Stomach (tissue), 9 donors: ENCODE measurements around the gene RXRA. TPM values are rescaled to one million over a fixed set of nuclear protein-coding genes. Genes with fewer than 3 reads are reported as not detected.

ENCODE experiments used
- DNase-seq, 2 donors: peaks; one replicate each; pipeline versions ENCODE4 v3.0.0 to v3.0.0-alpha.2; 2013 to 2019
- H3K27ac ChIP-seq, 5 donors: fragments of 200-600 bp in 4 of 5; sonication (generic) in 4 of 5; one replicate each; pipeline ENCODE4 v1.5.1; 2013 to 2019; ENCODE audit warnings: mild to moderate bottlenecking in 1 of 5, moderate library complexity in 1 of 5
- H3K27me3 ChIP-seq, 3 donors: fragments of 200-600 bp; sonication (generic); one replicate each; pipeline ENCODE4 v1.5.1; 2017 to 2019; ENCODE audit warnings: mixed run types in 1 of 3
- H3K36me3 ChIP-seq, 4 donors: fragments of 200-600 bp; sonication (generic); 1 replicate in 3 of 4; 2 replicates in 1 of 4; pipeline ENCODE4 v1.5.1; 2016 to 2019
- H3K4me1 ChIP-seq, 4 donors: fragments of 200-600 bp; sonication (generic); one replicate each; pipeline ENCODE4 v1.5.1; 2016 to 2019
- H3K4me3 ChIP-seq, 4 donors: fragments of 200-600 bp; sonication (generic) in 3 of 4; one replicate each; pipeline ENCODE4 v1.5.1; 2016 to 2019; ENCODE audit warnings: mild to moderate bottlenecking in 1 of 4
- H3K9me3 ChIP-seq, 4 donors: fragments of 200-600 bp; sonication (generic); one replicate each; pipeline ENCODE4 v1.5.1; 2016 to 2019
- CTCF ChIP-seq, 7 experiments: fragments of 450-650 bp in 4 of 7; fragments of 200-600 bp in 3 of 7; sonication (generic) in 3 of 7; IDR thresholded peaks; one replicate each; pipeline ENCODE4 v1.5.1; 2016 to 2019; ENCODE audit warnings: antibody characterized with exemption in 7 of 7, control low read depth in 2 of 7, mild to moderate bottlenecking in 1 of 7
- EP300 ChIP-seq: sonication (generic); formaldehyde crosslinking; IDR thresholded peaks from one replicate; pipeline ENCODE4 v1.6.1; 2017; ENCODE audit warnings: antibody characterized with exemption
- POLR2A ChIP-seq, 4 donors: fragments of 450-650 bp; IDR thresholded peaks; one replicate each; pipeline ENCODE4 v1.6.1; 2016; ENCODE audit warnings: antibody characterized with exemption in 4 of 4, control low read depth in 2 of 4, mild to moderate bottlenecking in 1 of 4, moderate library complexity in 1 of 4
- POLR2AphosphoS5 ChIP-seq, 3 donors: sonication (generic); formaldehyde crosslinking; IDR thresholded peaks; one replicate each; pipeline ENCODE4 v1.6.1; 2016; ENCODE audit warnings: antibody characterized with exemption in 3 of 3
- WGBS, 5 donors: extraction: QIAGEN DNeasy Blood & Tissue Kit in 3 of 5; methylation state at CpG; one replicate each; pipeline versions ENCODE4 v1.1.5 to v1.1.7; 2013 to 2018; 5-methylcytosine and 5-hydroxymethylcytosine counted together
- intact Hi-C: fragments of 100-400 bp; cut with DNase I; formaldehyde crosslinking; loops from one replicate; pipeline ENCODE4 v1.15.1; 2023; ENCODE audit warnings: low total_unique reads
- polyA plus RNA-seq, 3 donors: library from polyadenylated mRNA; stranded (reverse); fragments of 200-250 nt; gene quantifications; one replicate each; pipeline ENCODE4 v1.2.3, GENCODE V29; 2013
- total RNA-seq, 5 donors: library from RNA; depleted of rRNA; stranded (reverse); fragments of >200 nt; gene quantifications; one replicate each; pipeline versions ENCODE4 v1.1.0 to v1.2.3, GENCODE V29; 2014 to 2016
- donor health status: healthy with polysubstance abuse.
- donor health status: Bipolar disorder and iron deficiency.
- donor health status: healthy.

The RXRA gene
- total and polyA plus RNA-seq, 8 donors, result 14.0 to 68.4 (median 29.3) TPM

- no peak overlapping the region for H3K4me3 ChIP-seq
- DNase-seq, result no peak
- H3K27me3 ChIP-seq, result peaks cover 0 to 19% (median 0%) of the 10 kb centered on the region in 3 donors
- TF ChIP-seq POLR2AphosphoS5 (IDR thresholded peaks at IDR 0.05), result no peak
- no peak for TF ChIP-seq POLR2A (IDR thresholded peaks at IDR 0.05)
- TF ChIP-seq EP300, result no peak
- no peak for TF ChIP-seq CTCF (IDR thresholded peaks at IDR 0.05)
- peaks cover 15 to 35% (median 25%) of the 10 kb centered on the region in 4 donors for H3K4me1 ChIP-seq
- 85 to 94% (median 91%) methylated on average over 12 of the region's 12 CpGs for WGBS, 5 donors
- intact Hi-C loops, result loop anchor here (10.0 kb wide), 1 partner anchor 185 kb away; the partner anchor contains the start of gene COL5A1
- no peaks in the 10 kb centered on the region for H3K36me3 ChIP-seq
- peaks cover 0 to 12% (median 8%) of the 10 kb centered on the region in 4 donors for H3K9me3 ChIP-seq
- H3K27ac ChIP-seq, result no peak overlapping the region
Measured at GRCh38 chr9:134460206-134460605, 134.0 kb downstream of the RXRA start.

GRCh38 chr9:134460896-134461295 lies 134.6 kb downstream of the RXRA start:
- peaks cover 0 to 19% (median 0%) of the 10 kb centered on the region in 3 donors for H3K27me3 ChIP-seq
- no peak for DNase-seq
- H3K36me3 ChIP-seq, result no peaks in the 10 kb centered on the region
- peaks cover 0 to 12% (median 8%) of the 10 kb centered on the region in 4 donors for H3K9me3 ChIP-seq
- peaks cover 13 to 28% (median 20%) of the 10 kb centered on the region in 4 donors for H3K4me1 ChIP-seq
- H3K4me3 ChIP-seq, result no peak overlapping the region
- intact Hi-C loops, result loop anchor here (10.0 kb wide), 1 partner anchor 184 kb away; the partner anchor contains the start of gene COL5A1
- TF ChIP-seq EP300 (no peak), CTCF (IDR thresholded peaks at IDR 0.05) (no peak), POLR2AphosphoS5 (IDR thresholded peaks at IDR 0.05) (no peak), POLR2A (IDR thresholded peaks at IDR 0.05) (no peak)
- WGBS, 5 donors, result 66 to 78% (median 76%) methylated on average over 4 to 5 of the region's 5 CpGs
- H3K27ac ChIP-seq, result no peak overlapping the region

GRCh38 chr9:134461426-134461982 lies 135.2 kb downstream of the RXRA start:
- WGBS, 5 donors, result 85 to 95% (median 93%) methylated on average over 8 of the region's 8 CpGs
- no peak for DNase-seq
- Histone ChIP-seq H3K27ac (no peak overlapping the region), H3K9me3 (peaks cover 0 to 12% (median 8%) of the 10 kb centered on the region in 4 donors), H3K4me1 (peaks cover 7 to 22% (median 14%) of the 10 kb centered on the region in 4 donors), H3K4me3 (no peak overlapping the region), H3K36me3 (no peaks in the 10 kb centered on the region), H3K27me3 (peaks cover 0 to 19% (median 0%) of the 10 kb centered on the region in 3 donors)
- intact Hi-C loops, result loop anchor here (10.0 kb wide), 1 partner anchor 183 kb away; the partner anchor contains the start of gene COL5A1
- TF ChIP-seq POLR2A (IDR thresholded peaks at IDR 0.05) (no peak), EP300 (no peak), CTCF (IDR thresholded peaks at IDR 0.05) (no peak), POLR2AphosphoS5 (IDR thresholded peaks at IDR 0.05) (no peak)

- Histone ChIP-seq H3K9me3 (peaks cover 0 to 12% (median 8%) of the 10 kb centered on the region in 4 donors), H3K4me1 (peaks cover 0 to 15% (median 6%) of the 10 kb centered on the region in 4 donors), H3K27ac (no peak overlapping the region), H3K4me3 (no peak overlapping the region), H3K36me3 (no peaks in the 10 kb centered on the region), H3K27me3 (peaks cover 0 to 19% (median 0%) of the 10 kb centered on the region in 3 donors)
- TF ChIP-seq CTCF (IDR thresholded peaks at IDR 0.05), result no peak
- TF ChIP-seq POLR2AphosphoS5 (IDR thresholded peaks at IDR 0.05), result no peak
- intact Hi-C loops, result loop anchor here (10.0 kb wide), 1 partner anchor 182 kb away; the partner anchor contains the start of gene COL5A1
- 50 to 60% (median 54%) methylated on average over 12 to 13 of the region's 13 CpGs for WGBS, 5 donors
- DNase-seq, result no peak
Measured at GRCh38 chr9:134462318-134462717, 136.1 kb downstream of the RXRA start.
